Right cardiac atrium (tissue), 5 donors: ENCODE data around the gene ZNF354C. TPM values are rescaled to one million over a fixed set of nuclear protein-coding genes. Genes with fewer than 3 reads are reported as not detected.

Experiments used
- ATAC-seq, 2 donors: fragments of 200-7000 bp; cut with Tn5 transposase; one replicate each; pipeline versions ENCODE4 v1.8.0 to v1.9.1; 2020; ENCODE audit warnings: moderate library complexity in 2 of 2, mild to moderate bottlenecking in 1 of 2
- DNase-seq, 3 donors: peaks; one replicate each; pipeline ENCODE4 v3.0.0-alpha.2; 2020
- H3K27ac ChIP-seq: one replicate; pipeline ENCODE4 v1.5.1; 2013; ENCODE audit warnings: mild to moderate bottlenecking, low read length, control low read depth, moderate library complexity
- H3K27me3 ChIP-seq: one replicate; pipeline ENCODE4 v1.6.1; 2013; ENCODE audit not compliant: control insufficient read depth, insufficient read depth
- H3K4me1 ChIP-seq: one replicate; pipeline ENCODE4 v1.6.1; 2013; ENCODE audit warnings: low read length; ENCODE audit not compliant: control insufficient read depth, insufficient read depth
- H3K4me3 ChIP-seq: one replicate; pipeline ENCODE4 v1.5.1; 2013; ENCODE audit warnings: low read length, control low read depth
- H3K9me3 ChIP-seq: one replicate; pipeline ENCODE4 v1.6.1; 2013; ENCODE audit warnings: low read length; ENCODE audit not compliant: control insufficient read depth
- WGBS: extraction: QIAGEN DNeasy Blood & Tissue Kit; methylation state at CpG from one replicate; pipeline ENCODE4 v1.1.7; 2013; 5-methylcytosine and 5-hydroxymethylcytosine counted together
- intact Hi-C, 4 donors: fragments of 100-400 bp; cut with DNase I; formaldehyde crosslinking; loops; one replicate each; pipeline versions ENCODE4 v1.11.0 to v1.14.0; 2022 to 2023
- polyA plus RNA-seq: library from polyadenylated mRNA; stranded (reverse); fragments of 200-250 nt; gene quantifications from one replicate; pipeline ENCODE4 v1.2.3, GENCODE V29; 2013
- total RNA-seq, 4 donors: library from RNA; stranded (reverse); fragmentation: NEBNext Ultra II Directional; extraction: Animal tissue kit (Norgen Biotek cat#: 25700); gene quantifications; one replicate each; pipeline ENCODE4 v1.2.1, GENCODE V29; 2021
- donor health status: healthy with polysubstance abuse.
- donor health status: DM: no; HTN: yes; CAD: no.
- donor health status: DM: no; HTN: no; CAD: no.
- donor health status: DM: no; HTN: yes; CAD: no; lungs with severe emphysema.
- donor health status: DM: yes; HTN: yes; CAD: no.

Gene ZNF354C
- total and polyA plus RNA-seq, 5 donors: 1.6 to 6.2 (median 5.3) TPM

GRCh38 chr5:179122411-179123108, 62.4 kb downstream of the ZNF354C start:
- WGBS: 92% methylated on average over 19 of the region's 19 CpGs
- Histone ChIP-seq H3K27ac (no peak overlapping the region), H3K9me3 (no peaks in the 10 kb centered on the region), H3K4me3 (no peak overlapping the region), H3K27me3 (no peaks in the 10 kb centered on the region), H3K4me1 (no peaks in the 10 kb centered on the region)
- ATAC-seq (peak in 1 of 2 donors; percentile 9), DNase-seq (peak in 1 of 3 donors; percentile 38)
- intact Hi-C loops: no loop called here

GRCh38 chr5:179123109-179123426, 62.9 kb downstream of the ZNF354C start:
- ATAC-seq (no peak), DNase-seq (no peak)
- H3K27ac ChIP-seq: no peak overlapping the region
- H3K9me3 ChIP-seq: no peaks in the 10 kb centered on the region
- H3K4me1 ChIP-seq: no peaks in the 10 kb centered on the region
- 87% methylated on average over 2 of the region's 2 CpGs for WGBS
- intact Hi-C loops: no loop called here
- no peaks in the 10 kb centered on the region for H3K27me3 ChIP-seq
- no peak overlapping the region for H3K4me3 ChIP-seq

- DNase-seq (no peak), ATAC-seq (no peak)
- Histone ChIP-seq H3K9me3 (no peaks in the 10 kb centered on the region), H3K27ac (no peak overlapping the region), H3K4me3 (no peak overlapping the region), H3K4me1 (no peaks in the 10 kb centered on the region), H3K27me3 (no peaks in the 10 kb centered on the region)
- 93% methylated on average over 19 of the region's 19 CpGs for WGBS
- intact Hi-C loops: no loop called here
These were observed 63.5 kb downstream of the ZNF354C start for GRCh38 chr5:179123491-179124272.

- no peak for ATAC-seq
- WGBS: 92% methylated on average over 21 of the region's 21 CpGs
- Histone ChIP-seq H3K4me1 (no peaks in the 10 kb centered on the region), H3K9me3 (no peaks in the 10 kb centered on the region), H3K27ac (no peak overlapping the region), H3K4me3 (no peak overlapping the region), H3K27me3 (no peaks in the 10 kb centered on the region)
- intact Hi-C loops: no loop called here
- no peak for DNase-seq
These were observed 64.2 kb downstream of the ZNF354C start for GRCh38 chr5:179124273-179124852.

GRCh38 chr5:179124853-179125788, 64.9 kb downstream of the ZNF354C start:
- no peaks in the 10 kb centered on the region for H3K9me3 ChIP-seq
- no peaks in the 10 kb centered on the region for H3K27me3 ChIP-seq
- DNase-seq: no peak
- intact Hi-C loops: no loop called here
- WGBS: 93% methylated on average over 43 of the region's 43 CpGs
- H3K4me1 ChIP-seq: no peaks in the 10 kb centered on the region
- ATAC-seq: no peak
- no peak overlapping the region for H3K27ac ChIP-seq
- no peak overlapping the region for H3K4me3 ChIP-seq

- WGBS: 92% methylated on average over 25 of the region's 25 CpGs
- DNase-seq (no peak), ATAC-seq (no peak)
- Histone ChIP-seq H3K27ac (no peak overlapping the region), H3K4me3 (no peak overlapping the region), H3K4me1 (no peaks in the 10 kb centered on the region), H3K9me3 (no peaks in the 10 kb centered on the region), H3K27me3 (no peaks in the 10 kb centered on the region)
- intact Hi-C loops: no loop called here
These were observed 65.8 kb downstream of the ZNF354C start for GRCh38 chr5:179125789-179126505.

GRCh38 chr5:179126506-179126991, 66.4 kb downstream of the ZNF354C start:
- ATAC-seq: no peak

GRCh38 chr5:179127136-179128040, 67.2 kb downstream of the ZNF354C start:
- H3K9me3 ChIP-seq: no peaks in the 10 kb centered on the region
- no peaks in the 10 kb centered on the region for H3K4me1 ChIP-seq
- no peak overlapping the region for H3K27ac ChIP-seq
- H3K27me3 ChIP-seq: no peaks in the 10 kb centered on the region
- H3K4me3 ChIP-seq: no peak overlapping the region
- DNase-seq (no peak), ATAC-seq (no peak)
- intact Hi-C loops: no loop called here
- 92% methylated on average over 21 of the region's 21 CpGs for WGBS

More at GRCh38 chr5:179126506-179126991, 66.4 kb downstream of the ZNF354C start:
- H3K27ac ChIP-seq: no peak overlapping the region
- intact Hi-C loops: no loop called here
- H3K27me3 ChIP-seq: no peaks in the 10 kb centered on the region
- WGBS: 85% methylated on average over 14 of the region's 14 CpGs
- no peaks in the 10 kb centered on the region for H3K9me3 ChIP-seq
- no peak overlapping the region for H3K4me3 ChIP-seq
- no peak for DNase-seq
- H3K4me1 ChIP-seq: no peaks in the 10 kb centered on the region

GRCh38 chr5:179128041-179128365, 67.8 kb downstream of the ZNF354C start:
- ATAC-seq: no peak
- Histone ChIP-seq H3K4me3 (no peak overlapping the region), H3K9me3 (no peaks in the 10 kb centered on the region), H3K27me3 (no peaks in the 10 kb centered on the region), H3K4me1 (no peaks in the 10 kb centered on the region), H3K27ac (no peak overlapping the region)
- WGBS: 87% methylated on average over 10 of the region's 10 CpGs
- DNase-seq: no peak
- intact Hi-C loops: no loop called here
